BE2C (cell line): ENCODE measurements around the gene DLGAP4. TPM values are rescaled to one million over a fixed set of nuclear protein-coding genes. Genes with fewer than 3 reads are reported as not detected.

Experiments
- DNase-seq: peaks from one replicate; pipeline ENCODE4 v3.0.0-alpha.2; 2020
- H3K27me3 ChIP-seq: fragments of 250-450 bp; sonication (Bioruptor Pico); 2 replicates; pipeline ENCODE4 v1.5.1; 2020; ENCODE audit warnings: mild to moderate bottlenecking
- H3K36me3 ChIP-seq: fragments of 250-450 bp; sonication (Bioruptor Pico); 2 replicates; pipeline ENCODE4 v1.5.1; 2020; ENCODE audit warnings: mild to moderate bottlenecking
- H3K4me1 ChIP-seq: fragments of 250-450 bp; sonication (Bioruptor Pico); 2 replicates; pipeline ENCODE4 v1.5.1; 2020
- H3K4me3 ChIP-seq: 2 replicates; pipeline ENCODE4 v1.5.1; 2011; ENCODE audit warnings: low read depth, low read length
- H3K9me3 ChIP-seq: fragments of 250-450 bp; sonication (Bioruptor Pico); 2 replicates; pipeline ENCODE4 v1.5.1; 2020
- polyA plus RNA-seq: library from polyadenylated mRNA; unstranded; fragments of >200 nt; gene quantifications from one replicate; pipeline ENCODE4 v1.2.1, GENCODE V29; 2012; ENCODE audit warnings: low read depth, missing spikeins; ENCODE audit not compliant: insufficient read length, insufficient read depth
- TF ChIP-seq, protein P1 (sequence below): IDR thresholded peaks from 2 replicates; pipeline ENCODE4 v1.5.1; 2012; ENCODE audit warnings: mild to moderate bottlenecking, low read depth, low read length

The DLGAP4 gene, protein sequence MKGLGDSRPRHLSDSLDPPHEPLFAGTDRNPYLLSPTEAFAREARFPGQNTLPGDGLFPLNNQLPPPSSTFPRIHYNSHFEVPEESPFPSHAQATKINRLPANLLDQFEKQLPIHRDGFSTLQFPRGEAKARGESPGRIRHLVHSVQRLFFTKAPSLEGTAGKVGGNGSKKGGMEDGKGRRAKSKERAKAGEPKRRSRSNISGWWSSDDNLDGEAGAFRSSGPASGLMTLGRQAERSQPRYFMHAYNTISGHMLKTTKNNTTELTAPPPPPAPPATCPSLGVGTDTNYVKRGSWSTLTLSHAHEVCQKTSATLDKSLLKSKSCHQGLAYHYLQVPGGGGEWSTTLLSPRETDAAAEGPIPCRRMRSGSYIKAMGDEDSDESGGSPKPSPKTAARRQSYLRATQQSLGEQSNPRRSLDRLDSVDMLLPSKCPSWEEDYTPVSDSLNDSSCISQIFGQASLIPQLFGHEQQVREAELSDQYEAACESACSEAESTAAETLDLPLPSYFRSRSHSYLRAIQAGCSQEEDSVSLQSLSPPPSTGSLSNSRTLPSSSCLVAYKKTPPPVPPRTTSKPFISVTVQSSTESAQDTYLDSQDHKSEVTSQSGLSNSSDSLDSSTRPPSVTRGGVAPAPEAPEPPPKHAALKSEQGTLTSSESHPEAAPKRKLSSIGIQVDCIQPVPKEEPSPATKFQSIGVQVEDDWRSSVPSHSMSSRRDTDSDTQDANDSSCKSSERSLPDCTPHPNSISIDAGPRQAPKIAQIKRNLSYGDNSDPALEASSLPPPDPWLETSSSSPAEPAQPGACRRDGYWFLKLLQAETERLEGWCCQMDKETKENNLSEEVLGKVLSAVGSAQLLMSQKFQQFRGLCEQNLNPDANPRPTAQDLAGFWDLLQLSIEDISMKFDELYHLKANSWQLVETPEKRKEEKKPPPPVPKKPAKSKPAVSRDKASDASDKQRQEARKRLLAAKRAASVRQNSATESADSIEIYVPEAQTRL
- polyA plus RNA-seq: 71.6 TPM

DNA sequence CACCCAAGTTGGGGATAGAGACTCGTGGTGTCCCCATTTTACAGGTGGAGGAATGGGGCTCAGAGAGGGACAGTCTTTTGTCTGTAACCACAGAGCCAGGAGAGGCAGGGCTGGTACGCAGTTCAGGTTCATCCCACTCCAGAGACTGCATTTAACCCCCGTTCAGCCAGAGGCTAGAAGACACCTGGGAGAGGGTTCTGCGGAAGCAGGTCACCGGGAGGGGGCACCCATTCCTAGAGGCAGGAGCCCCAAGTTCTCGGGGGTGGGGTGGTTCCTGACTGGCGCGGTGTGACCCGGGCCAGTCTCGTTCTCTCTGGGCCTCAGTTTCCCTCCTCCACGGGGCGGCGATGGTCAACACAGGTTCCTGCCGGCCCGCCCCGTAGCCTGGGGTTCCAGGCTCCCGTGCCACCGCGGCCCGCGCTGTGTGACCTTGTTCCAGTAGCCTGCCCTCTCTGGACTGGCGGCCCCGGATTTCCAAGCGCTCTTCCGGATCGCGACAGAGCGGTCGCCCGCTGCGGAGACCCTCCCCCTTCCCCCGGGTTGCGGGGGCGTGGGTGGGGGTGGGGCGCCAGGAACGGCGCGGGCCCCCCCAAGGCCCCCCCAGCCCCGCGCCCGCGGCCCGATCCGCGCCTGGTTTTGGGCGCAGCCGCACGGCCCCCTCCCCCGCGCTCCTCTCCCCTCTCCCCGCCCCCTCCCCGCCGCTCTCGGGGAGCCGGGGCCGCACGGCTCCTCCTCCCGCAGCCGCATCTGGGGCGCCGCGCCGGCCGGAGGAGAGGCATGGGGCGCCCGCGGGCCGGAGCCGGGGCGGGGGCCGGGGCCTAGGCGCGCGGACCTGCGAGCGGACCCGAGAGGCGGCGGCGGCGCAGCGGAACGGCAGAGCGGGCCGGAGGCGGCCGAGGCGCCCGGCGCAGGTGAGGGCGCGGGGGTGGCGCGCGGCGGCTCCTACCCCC is at the start of gene DLGAP4:
Gene DLGAP4, plus strand, starts transcription at position 738 of the 950 bp plus-strand sequence. CDS start 125,379 bp downstream, outside the sequence.
- Histone ChIP-seq H3K4me1 (no peaks in the 10 kb centered on the region), H3K27me3 (peaks cover 33% of the 10 kb centered on the region), H3K9me3 (no peaks in the 10 kb centered on the region), H3K36me3 (no peaks in the 10 kb centered on the region), H3K4me3 (peak within 1 kb of the TSS; percentile 45)
- TF ChIP-seq, protein P1, sequence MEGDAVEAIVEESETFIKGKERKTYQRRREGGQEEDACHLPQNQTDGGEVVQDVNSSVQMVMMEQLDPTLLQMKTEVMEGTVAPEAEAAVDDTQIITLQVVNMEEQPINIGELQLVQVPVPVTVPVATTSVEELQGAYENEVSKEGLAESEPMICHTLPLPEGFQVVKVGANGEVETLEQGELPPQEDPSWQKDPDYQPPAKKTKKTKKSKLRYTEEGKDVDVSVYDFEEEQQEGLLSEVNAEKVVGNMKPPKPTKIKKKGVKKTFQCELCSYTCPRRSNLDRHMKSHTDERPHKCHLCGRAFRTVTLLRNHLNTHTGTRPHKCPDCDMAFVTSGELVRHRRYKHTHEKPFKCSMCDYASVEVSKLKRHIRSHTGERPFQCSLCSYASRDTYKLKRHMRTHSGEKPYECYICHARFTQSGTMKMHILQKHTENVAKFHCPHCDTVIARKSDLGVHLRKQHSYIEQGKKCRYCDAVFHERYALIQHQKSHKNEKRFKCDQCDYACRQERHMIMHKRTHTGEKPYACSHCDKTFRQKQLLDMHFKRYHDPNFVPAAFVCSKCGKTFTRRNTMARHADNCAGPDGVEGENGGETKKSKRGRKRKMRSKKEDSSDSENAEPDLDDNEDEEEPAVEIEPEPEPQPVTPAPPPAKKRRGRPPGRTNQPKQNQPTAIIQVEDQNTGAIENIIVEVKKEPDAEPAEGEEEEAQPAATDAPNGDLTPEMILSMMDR: no peak
- DNase-seq: no peak

DNA sequence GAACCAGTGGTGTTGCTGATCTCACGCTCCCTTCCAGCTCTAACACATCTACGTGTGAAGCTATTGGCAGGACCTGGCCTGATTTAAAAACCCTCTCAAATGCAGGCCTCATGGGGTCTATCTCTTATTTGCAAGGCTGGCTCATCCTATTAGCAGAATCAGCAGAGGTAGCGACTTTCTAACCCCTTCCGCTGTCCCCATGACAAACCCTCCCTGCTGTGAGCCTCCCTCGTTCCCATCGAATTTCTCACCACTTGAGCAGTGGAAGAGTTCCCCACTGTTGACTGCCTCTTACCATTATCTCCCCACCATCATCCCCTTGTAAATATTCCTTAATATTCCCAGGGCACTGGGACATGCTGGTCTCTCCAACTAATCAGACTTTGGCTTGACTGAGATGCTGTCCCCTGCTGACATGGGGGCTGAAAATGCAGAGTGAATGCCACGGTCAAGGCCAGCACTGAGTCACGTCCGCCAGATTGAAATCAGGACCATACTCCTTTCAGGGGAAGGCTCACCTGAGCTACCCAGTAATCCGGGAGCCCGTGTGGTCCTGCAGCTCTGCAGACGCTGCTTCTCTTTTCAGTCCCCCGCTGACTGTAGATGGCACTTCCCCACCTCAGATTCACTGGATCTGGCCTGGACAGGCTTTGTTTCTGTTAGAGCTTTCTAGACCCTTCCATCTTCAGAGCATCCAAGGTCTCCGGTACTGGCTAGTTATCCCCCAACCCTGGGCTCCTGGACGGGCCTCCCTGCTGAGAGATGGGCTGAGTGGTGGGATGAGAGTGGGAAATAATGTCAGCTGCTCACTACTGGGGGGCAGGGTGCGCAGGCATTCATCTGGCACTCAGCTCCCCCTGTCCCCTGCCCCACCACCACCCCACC is 46.7 kb upstream of the DLGAP4 start:
- Histone ChIP-seq H3K9me3 (no peaks in the 10 kb centered on the region), H3K36me3 (peaks cover 25% of the 10 kb centered on the region), H3K27me3 (no peaks in the 10 kb centered on the region), H3K4me1 (no peaks in the 10 kb centered on the region), H3K4me3 (no peak overlapping the region)
- TF ChIP-seq, protein P1: no peak
- DNase-seq: no peak

DNA sequence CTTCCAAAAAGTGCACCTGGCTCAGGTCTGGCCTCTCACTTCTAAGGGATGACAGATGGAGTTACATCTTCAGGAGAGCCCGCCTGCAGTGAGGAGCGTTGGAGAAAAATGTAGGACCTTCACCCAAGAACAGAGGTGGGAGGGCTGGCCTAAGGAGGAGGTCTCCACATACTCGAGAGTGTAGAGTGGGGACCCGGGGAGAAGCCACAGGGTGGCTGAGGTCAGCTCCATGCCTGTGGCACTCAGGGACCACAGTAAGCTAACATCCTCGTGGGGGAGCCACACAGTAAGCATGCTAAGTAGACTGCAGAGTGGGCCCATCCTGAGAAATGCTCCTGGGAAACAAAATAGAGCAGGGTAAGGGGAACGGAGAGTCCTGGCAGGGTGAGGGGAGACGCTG is 45.8 kb upstream of the DLGAP4 start:
- Histone ChIP-seq H3K36me3 (peaks cover 24% of the 10 kb centered on the region), H3K27me3 (no peaks in the 10 kb centered on the region), H3K9me3 (no peaks in the 10 kb centered on the region), H3K4me3 (no peak overlapping the region), H3K4me1 (no peaks in the 10 kb centered on the region)
- DNase-seq: no peak
- TF ChIP-seq, protein P1: no peak

DNA sequence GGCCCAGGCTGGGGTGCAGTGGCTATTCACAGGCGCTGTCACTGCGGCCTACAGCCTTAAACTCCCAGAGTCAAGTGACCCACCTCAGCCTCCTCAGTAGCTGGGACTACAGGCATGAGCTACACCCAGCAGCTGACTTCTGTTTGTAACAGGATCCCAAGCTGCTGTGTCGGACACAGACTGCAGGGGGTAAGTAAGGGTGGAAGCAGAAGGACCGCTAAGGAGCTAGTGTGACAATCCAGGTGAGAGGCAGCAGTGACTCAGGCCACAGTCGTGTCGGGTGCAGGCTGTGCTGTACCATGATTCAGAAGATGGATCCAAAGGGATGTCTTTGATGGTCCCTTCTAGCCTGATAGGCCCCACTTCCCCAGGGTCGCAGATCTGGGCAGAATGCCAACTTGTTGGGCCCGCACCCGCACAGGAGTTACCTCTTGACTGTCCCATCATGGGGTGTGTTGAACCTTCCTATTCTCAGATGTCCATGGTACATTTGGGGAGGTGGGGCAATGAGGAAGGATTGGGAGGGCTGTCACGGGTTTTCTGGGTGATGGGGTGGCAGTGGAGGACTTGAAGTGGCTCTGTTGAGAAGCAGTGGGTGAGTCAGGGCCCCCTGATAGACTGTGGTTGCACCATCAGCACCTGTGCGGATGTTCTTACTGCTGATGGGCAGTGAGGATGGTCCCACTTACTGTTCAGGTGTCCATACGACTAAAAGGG is 44.6 kb upstream of the DLGAP4 start:
- Histone ChIP-seq H3K4me3 (no peak overlapping the region), H3K9me3 (no peaks in the 10 kb centered on the region), H3K4me1 (no peaks in the 10 kb centered on the region), H3K27me3 (no peaks in the 10 kb centered on the region), H3K36me3 (peaks cover 12% of the 10 kb centered on the region)
- TF ChIP-seq, protein P1: no peak
- no peak for DNase-seq
